ENCODE results near the gene TSPY1. TPM values are rescaled to one million over a fixed set of nuclear protein-coding genes. Genes with fewer than 3 reads are reported as not detected.

Gene TSPY1, protein sequence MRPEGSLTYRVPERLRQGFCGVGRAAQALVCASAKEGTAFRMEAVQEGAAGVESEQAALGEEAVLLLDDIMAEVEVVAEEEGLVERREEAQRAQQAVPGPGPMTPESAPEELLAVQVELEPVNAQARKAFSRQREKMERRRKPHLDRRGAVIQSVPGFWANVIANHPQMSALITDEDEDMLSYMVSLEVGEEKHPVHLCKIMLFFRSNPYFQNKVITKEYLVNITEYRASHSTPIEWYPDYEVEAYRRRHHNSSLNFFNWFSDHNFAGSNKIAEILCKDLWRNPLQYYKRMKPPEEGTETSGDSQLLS
- not detected for total RNA-seq

DNA sequence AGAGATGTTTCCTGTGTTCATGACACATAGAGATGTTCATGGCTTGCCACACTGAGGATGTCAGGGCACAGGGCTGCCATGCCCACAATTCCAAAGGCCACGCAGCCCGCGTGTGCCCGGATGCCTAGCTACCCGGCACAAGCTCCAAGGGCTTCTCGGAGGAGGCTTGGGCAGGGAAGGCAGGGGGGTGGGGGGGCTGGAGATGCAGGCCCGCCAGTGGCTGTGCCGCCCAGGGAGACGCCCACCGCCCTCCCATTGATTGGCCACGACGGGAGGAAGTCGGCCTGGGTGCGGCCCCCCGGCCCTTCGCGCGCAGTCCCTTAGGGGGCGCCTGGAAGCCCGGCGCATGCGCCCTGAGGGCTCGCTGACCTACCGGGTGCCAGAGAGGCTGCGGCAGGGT, at the start of gene TSPY1:
Gene TSPY1, plus strand, starts transcription at position 301 of the 400 bp plus-strand sequence. Its CDS starts 46 bp downstream, at position 347.

DNA sequence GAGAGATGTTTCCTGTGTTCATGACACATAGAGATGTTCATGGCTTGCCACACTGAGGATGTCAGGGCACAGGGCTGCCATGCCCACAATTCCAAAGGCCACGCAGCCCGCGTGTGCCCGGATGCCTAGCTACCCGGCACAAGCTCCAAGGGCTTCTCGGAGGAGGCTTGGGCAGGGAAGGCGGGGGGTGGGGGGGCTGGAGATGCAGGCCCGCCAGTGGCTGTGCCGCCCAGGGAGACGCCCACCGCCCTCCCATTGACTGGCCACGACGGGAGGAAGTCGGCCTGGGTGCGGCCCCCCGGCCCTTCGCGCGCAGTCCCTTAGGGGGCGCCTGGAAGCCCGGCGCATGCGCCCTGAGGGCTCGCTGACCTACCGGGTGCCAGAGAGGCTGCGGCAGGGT, 20.2 kb downstream of the TSPY1 start, which contains the start of gene TSPY9:
Gene TSPY9, plus strand, starts transcription at position 301 of the 400 bp plus-strand sequence. Its CDS starts 46 bp downstream, at position 347.

Other genes with a start within 250 kb of the TSPY1 start
- not detected for gene TSPY4, start 129.5 kb upstream of the TSPY1 start, total RNA-seq
- not detected for gene TSPY8, start 109.2 kb upstream of the TSPY1 start, total RNA-seq
- not detected for gene TSPY3, start 68.5 kb upstream of the TSPY1 start, total RNA-seq
- gene TSPY9, start 20.3 kb downstream of the TSPY1 start, total RNA-seq = not detected
- gene TSPY10, start 60.9 kb downstream of the TSPY1 start, total RNA-seq = not detected

Measured in activated naive CD4-positive, alpha-beta T cell treated with anti-CD3 and anti-CD28 coated beads, Interleukin-2, amount 10 ng/mL, durations not matched to agents 5 hours and 36 hours (primary cell).